Caki2 (cell line): Measurements from ENCODE around the gene TTC31. TPM values are rescaled to one million over a fixed set of nuclear protein-coding genes. Genes with fewer than 3 reads are reported as not detected.
A peak's percentile ranks its signal among the peaks of the same experiment; 100 is the strongest.

Experiments
- DNase-seq: peaks from one replicate; pipeline ENCODE4 v3.0.0-alpha.2; 2015; ENCODE audit warnings: low read depth
- in situ Hi-C: cut with HindIII; loops from 2 replicates; pipeline ENCODE4 v1.10.0; 2016; ENCODE audit warnings: low sequenced_read_pairs, low pct_unique_long_range_greater_than_20kb, mixed read lengths
- total RNA-seq: library from RNA; depleted of rRNA; stranded (reverse); fragments of >200 nt; shearing (Covaris generic); gene quantifications from 2 replicates; pipeline ENCODE4 v1.2.3, GENCODE V29; 2014; ENCODE audit warnings: low replicate concordance

TTC31 gene
- total RNA-seq, 1 experiment from 2014 or later = 10.6 TPM

GRCh38 chr2:74514368-74515270 is 31.7 kb downstream of the TTC31 start, which contains the start of gene TLX2:
Gene TLX2 (plus strand): TSS chr2:74514450. CDS start chr2:74514807, 357 bp downstream.
- no peak for DNase-seq

GRCh38 chr2:74515271-74515980 is 32.5 kb downstream of the TTC31 start:
- DNase-seq = no peak
- in situ Hi-C loops = no loop called here

More at GRCh38 chr2:74514368-74515270, 31.7 kb downstream of the TTC31 start, which contains the start of gene TLX2:
- in situ Hi-C loops = no loop called here

- in situ Hi-C loops = no loop called here
- DNase-seq = no peak
These were observed 33.2 kb downstream of the TTC31 start for GRCh38 chr2:74515981-74516633.

- in situ Hi-C loops = no loop called here
- DNase-seq = no peak
These were observed 33.8 kb downstream of the TTC31 start for GRCh38 chr2:74516650-74517049.

GRCh38 chr2:74522516-74522915 is 39.6 kb downstream of the TTC31 start:
- DNase-seq = no peak
- in situ Hi-C loops = no loop called here

GRCh38 chr2:74524005-74524404 is 41.1 kb downstream of the TTC31 start:
- DNase-seq = no peak
- in situ Hi-C loops = no loop called here

- in situ Hi-C loops = no loop called here
These were observed 42.3 kb downstream of the TTC31 start for GRCh38 chr2:74524955-74525716.

GRCh38 chr2:74525717-74526648 is 43.1 kb downstream of the TTC31 start, which contains the start of gene DQX1:
Gene DQX1 (minus strand): TSS chr2:74526231. CDS start chr2:74525729, 502 bp downstream.
- in situ Hi-C loops = no loop called here
- peak; percentile 41 for DNase-seq

More at GRCh38 chr2:74524955-74525716, 42.3 kb downstream of the TTC31 start:
- no peak for DNase-seq

GRCh38 chr2:74526649-74527230 is 43.9 kb downstream of the TTC31 start:
- in situ Hi-C loops = no loop called here

GRCh38 chr2:74527741-74528140 is 44.9 kb downstream of the TTC31 start:
- DNase-seq = no peak
- in situ Hi-C loops = no loop called here

More at GRCh38 chr2:74526649-74527230, 43.9 kb downstream of the TTC31 start:
- no peak for DNase-seq

- in situ Hi-C loops = no loop called here
- DNase-seq = no peak
These were observed 45.9 kb downstream of the TTC31 start for GRCh38 chr2:74528600-74529356.

GRCh38 chr2:74529357-74530238 is 46.7 kb downstream of the TTC31 start, which contains the start of the genes AUP1 and HTRA2:
Gene AUP1 (minus strand): TSS chr2:74529706. CDS start chr2:74529629, 77 bp downstream.
Gene HTRA2 (plus strand): TSS chr2:74529933. CDS start chr2:74530007, 74 bp downstream.
- DNase-seq = peak; percentile 98
- in situ Hi-C loops = no loop called here

- peak; percentile 26 for DNase-seq
- in situ Hi-C loops = no loop called here
These were observed 47.6 kb downstream of the TTC31 start for GRCh38 chr2:74530239-74531187.

- DNase-seq = no peak
- in situ Hi-C loops = no loop called here
These were observed 48.8 kb downstream of the TTC31 start for GRCh38 chr2:74531666-74532065.
